ENCODE results near the gene PAK3. TPM values are rescaled to one million over a fixed set of nuclear protein-coding genes. Genes with fewer than 3 reads are reported as not detected.

PAK3 gene
- total and polyA plus RNA-seq, 2 donors (not counting 3 experiments of a cell fraction or from before 2014, with no cell fraction given) = 0.01 to 0.15 TPM

DNA sequence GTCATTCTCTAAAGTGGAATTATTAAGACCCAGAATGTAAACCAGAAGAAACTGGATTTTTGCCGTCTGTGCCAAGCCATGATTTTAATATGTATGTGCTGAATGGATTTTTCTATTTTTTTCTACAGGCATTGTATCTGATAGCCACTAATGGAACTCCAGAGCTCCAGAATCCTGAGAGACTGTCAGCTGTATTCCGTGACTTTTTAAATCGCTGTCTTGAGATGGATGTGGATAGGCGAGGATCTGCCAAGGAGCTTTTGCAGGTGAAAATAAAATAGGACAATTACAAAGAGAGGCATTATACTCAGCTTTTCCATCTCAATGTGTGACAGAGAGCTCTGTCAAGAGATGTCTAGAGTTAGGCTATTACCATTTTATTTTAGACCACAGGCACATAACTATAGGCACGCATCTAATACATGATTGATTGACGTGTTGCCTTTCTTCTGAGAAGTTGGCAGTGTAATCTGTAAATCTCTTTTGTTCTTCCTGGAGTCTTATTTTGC lies 120.4 kb downstream of the PAK3 start:
- Histone ChIP-seq H4K20me1 (replicated peaks; ENCODE audit: control insufficient read depth, extremely low read depth, insufficient read depth, low read length) (no peaks in the 10 kb centered on the region), H3K4me1 (ENCODE audit: control insufficient read depth, extremely low read depth, insufficient read depth, low read length) (no peaks in the 10 kb centered on the region), H3K36me3 (ENCODE audit: control insufficient read depth in 2 of 2, extremely low read depth in 1 of 2, insufficient read depth in 2 of 2, low read length in 2 of 2) (no peaks in the 10 kb centered on the region), H3K79me2 (ENCODE audit: control insufficient read depth, insufficient read depth, low read length) (no peaks in the 10 kb centered on the region), H3K4me2 (ENCODE audit: insufficient read depth, low read length) (no peak overlapping the region), H3K27ac (ENCODE audit: insufficient read depth, low read depth, low read length) (no peak overlapping the region), H3K9me3 (replicated peaks; ENCODE audit: control insufficient read depth, insufficient read depth, low read length) (no peaks in the 10 kb centered on the region), H3K4me3 (replicated peaks in 1 of 3; ENCODE audit: insufficient read depth in 1 of 3, low read depth in 1 of 3, low read length in 3 of 3) (no peak overlapping the region), H3K9ac (replicated peaks; ENCODE audit: extremely low read depth, insufficient read depth, low read length) (no peak overlapping the region), H3K27me3 (ENCODE audit: control insufficient read depth in 2 of 2, insufficient read depth in 2 of 2, low read length in 2 of 2) (no peaks in the 10 kb centered on the region), H3K9me1 (replicated peaks; ENCODE audit: control insufficient read depth, extremely low read depth, insufficient read depth, low read length) (no peaks in the 10 kb centered on the region), H2AFZ (ENCODE audit: low read depth, low read length) (no peak overlapping the region)
- CTCF ChIA-PET = no interaction called here
- no peak for FAIRE-seq
- POLR2A ChIA-PET = no interaction called here
- DNase-seq (ENCODE audit: low read depth, low spot score) = no peak
- dilution Hi-C loops (cut with MboI; ENCODE audit: extremely low pct_ligation_motif_present, low sequenced_read_pairs) = no loop called here
- TF ChIP-seq, protein P1, sequence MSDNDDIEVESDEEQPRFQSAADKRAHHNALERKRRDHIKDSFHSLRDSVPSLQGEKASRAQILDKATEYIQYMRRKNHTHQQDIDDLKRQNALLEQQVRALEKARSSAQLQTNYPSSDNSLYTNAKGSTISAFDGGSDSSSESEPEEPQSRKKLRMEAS (IDR thresholded peaks at IDR 0.05; ENCODE audit: insufficient read depth, insufficient read length) = no peak
- TF ChIP-seq EZH2 (IDR thresholded peaks at IDR 0.05; ENCODE audit: borderline replicate concordance, low read depth, low read length, severe bottlenecking) = no peak
- no peak for TF ChIP-seq MYC (IDR thresholded peaks at IDR 0.05; ENCODE audit: low read depth, low read length)
- no peak for TF ChIP-seq POLR2A (IDR thresholded peaks at IDR 0.05; ENCODE audit: low read depth, low read length)
- TF ChIP-seq JUN (IDR thresholded peaks at IDR 0.05; ENCODE audit: borderline replicate concordance, insufficient read depth, insufficient read length, low read depth) = no peak
- no peak for TF ChIP-seq GATA2 (IDR thresholded peaks at IDR 0.05; ENCODE audit: insufficient read depth, insufficient read length, low read depth, low read length)
- TF ChIP-seq POLR2AphosphoS5 (IDR thresholded peaks at IDR 0.05; ENCODE audit: insufficient read depth, low read depth, low read length) = no peak
- no peak for TF ChIP-seq CTCF (IDR thresholded peaks at IDR 0.05; ENCODE audit: extremely low read depth in 1 of 2, insufficient read depth in 1 of 2, low read depth in 1 of 2, low read length in 2 of 2)
- no peak for TF ChIP-seq FOS (IDR thresholded peaks at IDR 0.05; ENCODE audit: borderline replicate concordance, insufficient read depth, low read length)
- intact Hi-C loops (cut with micrococcal nuclease) = no loop called here
- BruUV-seq (replicated peaks) = no TSS peak
